HCT116 (cell line): ENCODE results near the gene COX10.
"Not testable (repeated sequence)": the region's sequence is repeated elsewhere in the genome, so short reads cannot be mapped to it uniquely, and the experiment has no call there.

Source experiments
- EGR1 ChIP-seq: IDR thresholded peaks from 2 replicates; pipeline ENCODE4 v1.6.1; 2012; ENCODE audit warnings: low read depth
- ELF1 ChIP-seq: IDR thresholded peaks from 2 replicates; pipeline ENCODE4 v1.6.1; 2012; ENCODE audit warnings: low read depth, borderline replicate concordance
- EZH2 ChIP-seq: fragments of 200-600 bp; sonication (generic); IDR thresholded peaks from 2 replicates; pipeline ENCODE4 v1.6.1; 2017; ENCODE audit warnings: antibody characterized with exemption, mixed run types
- JUND ChIP-seq: IDR thresholded peaks from 2 replicates; pipeline ENCODE4 v1.6.1; 2012
- POLR2A ChIP-seq: IDR thresholded peaks from 2 replicates; pipeline ENCODE4 v1.7.0; 2011; ENCODE audit warnings: borderline replicate concordance; ENCODE audit not compliant: insufficient read depth, insufficient read length; ENCODE audit errors: extremely low read depth
- POLR2AphosphoS5 ChIP-seq: IDR thresholded peaks from 2 replicates; pipeline ENCODE4 v1.6.1; 2011; ENCODE audit warnings: mild to moderate bottlenecking, low read depth, low read length, moderate library complexity
- ZNF274 ChIP-seq: fragments of 200-500 bp; sonication (Bioruptor generic); IDR thresholded peaks from 2 replicates; pipeline ENCODE4 v1.6.1; 2014; ENCODE audit warnings: mild to moderate bottlenecking, low read depth, low read length, inconsistent platforms
- TF ChIP-seq, protein P1 (sequence below), 3 experiments: fragments of 200-600 bp in 1 of 3; sonication (generic) in 1 of 3; IDR thresholded peaks in 2 of 3; conservative IDR thresholded peaks in 1 of 3; 2 replicates each; pipeline ENCODE4 v1.5.1; 2012 to 2017; ENCODE audit warnings: low read depth in 2 of 3, low read length in 2 of 3, antibody characterized with exemption in 1 of 3, borderline replicate concordance in 1 of 3, control low read depth in 1 of 3, mild to moderate bottlenecking in 1 of 3, mixed read lengths in 1 of 3, mixed run types in 1 of 3, moderate library complexity in 1 of 3; ENCODE audit not compliant: insufficient read depth in 1 of 3
- TF ChIP-seq, protein P2 (sequence below): IDR thresholded peaks from 2 replicates; pipeline ENCODE4 v1.6.1; 2011; ENCODE audit warnings: mild to moderate bottlenecking, low read length, moderate library complexity; ENCODE audit not compliant: insufficient replicate concordance; ENCODE audit errors: extremely low read depth
- TF ChIP-seq, protein P3 (sequence below): IDR thresholded peaks from 2 replicates; pipeline ENCODE4 v1.6.1; 2012
- TF ChIP-seq, protein P4 (sequence below): IDR thresholded peaks from 2 replicates; pipeline ENCODE4 v1.6.1; 2012; ENCODE audit warnings: low read depth

DNA sequence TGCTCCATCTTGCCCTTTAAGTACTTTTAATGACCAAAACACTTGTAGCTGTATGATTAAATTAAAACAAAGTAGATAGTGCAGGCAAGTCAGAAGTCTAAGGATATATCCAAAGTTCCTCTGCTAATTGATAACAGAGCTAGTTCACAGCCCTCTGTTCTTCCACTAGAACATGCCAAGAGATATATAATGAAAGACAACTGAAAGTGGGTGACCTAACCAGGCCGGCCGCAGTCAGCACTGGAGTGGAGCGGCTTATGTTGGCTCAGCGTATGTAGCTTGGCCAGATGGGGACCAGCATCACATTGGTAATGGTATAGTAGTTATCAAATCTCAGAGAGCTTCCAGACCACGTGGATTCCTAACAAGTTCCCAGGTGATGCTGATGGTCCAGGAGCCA is 115.2 kb downstream of the COX10 start:
- TF ChIP-seq, protein P1, sequence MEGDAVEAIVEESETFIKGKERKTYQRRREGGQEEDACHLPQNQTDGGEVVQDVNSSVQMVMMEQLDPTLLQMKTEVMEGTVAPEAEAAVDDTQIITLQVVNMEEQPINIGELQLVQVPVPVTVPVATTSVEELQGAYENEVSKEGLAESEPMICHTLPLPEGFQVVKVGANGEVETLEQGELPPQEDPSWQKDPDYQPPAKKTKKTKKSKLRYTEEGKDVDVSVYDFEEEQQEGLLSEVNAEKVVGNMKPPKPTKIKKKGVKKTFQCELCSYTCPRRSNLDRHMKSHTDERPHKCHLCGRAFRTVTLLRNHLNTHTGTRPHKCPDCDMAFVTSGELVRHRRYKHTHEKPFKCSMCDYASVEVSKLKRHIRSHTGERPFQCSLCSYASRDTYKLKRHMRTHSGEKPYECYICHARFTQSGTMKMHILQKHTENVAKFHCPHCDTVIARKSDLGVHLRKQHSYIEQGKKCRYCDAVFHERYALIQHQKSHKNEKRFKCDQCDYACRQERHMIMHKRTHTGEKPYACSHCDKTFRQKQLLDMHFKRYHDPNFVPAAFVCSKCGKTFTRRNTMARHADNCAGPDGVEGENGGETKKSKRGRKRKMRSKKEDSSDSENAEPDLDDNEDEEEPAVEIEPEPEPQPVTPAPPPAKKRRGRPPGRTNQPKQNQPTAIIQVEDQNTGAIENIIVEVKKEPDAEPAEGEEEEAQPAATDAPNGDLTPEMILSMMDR (IDR thresholded peaks at IDR 0.05 in 2 of 3, conservative IDR thresholded peaks at IDR 0.05 in 1 of 3; ENCODE audit: borderline replicate concordance in 1 of 3, insufficient read depth in 1 of 3, low read depth in 2 of 3, low read length in 2 of 3) = not testable (repeated sequence)
- not testable (repeated sequence) for TF ChIP-seq ZNF274, POLR2A, ELF1, JUND, EGR1, POLR2AphosphoS5, EZH2
- TF ChIP-seq, protein P2, sequence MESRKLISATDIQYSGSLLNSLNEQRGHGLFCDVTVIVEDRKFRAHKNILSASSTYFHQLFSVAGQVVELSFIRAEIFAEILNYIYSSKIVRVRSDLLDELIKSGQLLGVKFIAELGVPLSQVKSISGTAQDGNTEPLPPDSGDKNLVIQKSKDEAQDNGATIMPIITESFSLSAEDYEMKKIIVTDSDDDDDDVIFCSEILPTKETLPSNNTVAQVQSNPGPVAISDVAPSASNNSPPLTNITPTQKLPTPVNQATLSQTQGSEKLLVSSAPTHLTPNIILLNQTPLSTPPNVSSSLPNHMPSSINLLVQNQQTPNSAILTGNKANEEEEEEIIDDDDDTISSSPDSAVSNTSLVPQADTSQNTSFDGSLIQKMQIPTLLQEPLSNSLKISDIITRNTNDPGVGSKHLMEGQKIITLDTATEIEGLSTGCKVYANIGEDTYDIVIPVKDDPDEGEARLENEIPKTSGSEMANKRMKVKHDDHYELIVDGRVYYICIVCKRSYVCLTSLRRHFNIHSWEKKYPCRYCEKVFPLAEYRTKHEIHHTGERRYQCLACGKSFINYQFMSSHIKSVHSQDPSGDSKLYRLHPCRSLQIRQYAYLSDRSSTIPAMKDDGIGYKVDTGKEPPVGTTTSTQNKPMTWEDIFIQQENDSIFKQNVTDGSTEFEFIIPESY = not testable (repeated sequence)
- TF ChIP-seq, protein P3, sequence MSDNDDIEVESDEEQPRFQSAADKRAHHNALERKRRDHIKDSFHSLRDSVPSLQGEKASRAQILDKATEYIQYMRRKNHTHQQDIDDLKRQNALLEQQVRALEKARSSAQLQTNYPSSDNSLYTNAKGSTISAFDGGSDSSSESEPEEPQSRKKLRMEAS = not testable (repeated sequence)
- TF ChIP-seq, protein P4, sequence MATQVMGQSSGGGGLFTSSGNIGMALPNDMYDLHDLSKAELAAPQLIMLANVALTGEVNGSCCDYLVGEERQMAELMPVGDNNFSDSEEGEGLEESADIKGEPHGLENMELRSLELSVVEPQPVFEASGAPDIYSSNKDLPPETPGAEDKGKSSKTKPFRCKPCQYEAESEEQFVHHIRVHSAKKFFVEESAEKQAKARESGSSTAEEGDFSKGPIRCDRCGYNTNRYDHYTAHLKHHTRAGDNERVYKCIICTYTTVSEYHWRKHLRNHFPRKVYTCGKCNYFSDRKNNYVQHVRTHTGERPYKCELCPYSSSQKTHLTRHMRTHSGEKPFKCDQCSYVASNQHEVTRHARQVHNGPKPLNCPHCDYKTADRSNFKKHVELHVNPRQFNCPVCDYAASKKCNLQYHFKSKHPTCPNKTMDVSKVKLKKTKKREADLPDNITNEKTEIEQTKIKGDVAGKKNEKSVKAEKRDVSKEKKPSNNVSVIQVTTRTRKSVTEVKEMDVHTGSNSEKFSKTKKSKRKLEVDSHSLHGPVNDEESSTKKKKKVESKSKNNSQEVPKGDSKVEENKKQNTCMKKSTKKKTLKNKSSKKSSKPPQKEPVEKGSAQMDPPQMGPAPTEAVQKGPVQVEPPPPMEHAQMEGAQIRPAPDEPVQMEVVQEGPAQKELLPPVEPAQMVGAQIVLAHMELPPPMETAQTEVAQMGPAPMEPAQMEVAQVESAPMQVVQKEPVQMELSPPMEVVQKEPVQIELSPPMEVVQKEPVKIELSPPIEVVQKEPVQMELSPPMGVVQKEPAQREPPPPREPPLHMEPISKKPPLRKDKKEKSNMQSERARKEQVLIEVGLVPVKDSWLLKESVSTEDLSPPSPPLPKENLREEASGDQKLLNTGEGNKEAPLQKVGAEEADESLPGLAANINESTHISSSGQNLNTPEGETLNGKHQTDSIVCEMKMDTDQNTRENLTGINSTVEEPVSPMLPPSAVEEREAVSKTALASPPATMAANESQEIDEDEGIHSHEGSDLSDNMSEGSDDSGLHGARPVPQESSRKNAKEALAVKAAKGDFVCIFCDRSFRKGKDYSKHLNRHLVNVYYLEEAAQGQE = not testable (repeated sequence)
